ENCODE measurements around the gene HEXIM1.

- no peak for TF ChIP-seq CTCF (IDR thresholded peaks at IDR 0.05)
- TF ChIP-seq ATF1 (CRISPR knock-in tag; IDR thresholded peaks at IDR 0.05): no peak
- TF ChIP-seq MYBL2 (CRISPR knock-in tag; IDR thresholded peaks at IDR 0.05): no peak
- no peak for TF ChIP-seq GABPB1 (CRISPR knock-in tag; IDR thresholded peaks at IDR 0.05)
Measured at GRCh38 chr17:45189009-45189408, 40.7 kb downstream of the HEXIM1 start.
